Activated naive CD4-positive, alpha-beta T cell treated with Interleukin-2 at 50 U/mL for 16 hours (primary cell): ENCODE data around the gene DUOXA2.
"Not testable (repeated sequence)": the region's sequence is repeated elsewhere in the genome, so short reads cannot be mapped to it uniquely, and the experiment has no call there.

Experiments
- DNase-seq: peaks from one replicate; pipeline ENCODE4 v3.0.0-alpha.2; 2020

Gene DUOXA2

GRCh38 chr15:45097466-45097865 is 16.7 kb upstream of the DUOXA2 start:
- no peak for DNase-seq

GRCh38 chr15:45099549-45100165 is 14.5 kb upstream of the DUOXA2 start:
- no peak for DNase-seq

GRCh38 chr15:45100884-45101625 is 13.1 kb upstream of the DUOXA2 start:
- DNase-seq, result no peak

DNA sequence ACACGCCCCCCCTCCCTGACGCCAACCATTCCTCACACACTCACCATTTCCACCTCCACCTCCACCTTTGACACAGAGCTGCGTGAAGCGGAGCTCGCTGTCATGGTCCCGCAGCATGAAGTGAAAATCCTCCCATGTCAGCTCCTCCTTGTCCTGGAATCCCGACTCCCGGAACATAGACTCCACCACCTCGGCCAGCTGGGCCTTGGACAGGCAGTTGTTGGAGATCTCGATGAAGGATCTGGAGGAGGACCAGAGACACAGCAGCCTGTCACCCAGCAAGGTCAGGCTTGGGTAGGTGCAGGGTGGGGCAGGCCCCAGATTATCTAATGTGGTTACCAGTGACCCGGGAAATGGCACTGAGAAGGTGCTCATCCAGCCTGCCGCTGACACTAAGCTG is 12.4 kb upstream of the DUOXA2 start:
- no peak for DNase-seq

GRCh38 chr15:45102226-45102625 is 11.9 kb upstream of the DUOXA2 start:
- DNase-seq, result no peak

DNA sequence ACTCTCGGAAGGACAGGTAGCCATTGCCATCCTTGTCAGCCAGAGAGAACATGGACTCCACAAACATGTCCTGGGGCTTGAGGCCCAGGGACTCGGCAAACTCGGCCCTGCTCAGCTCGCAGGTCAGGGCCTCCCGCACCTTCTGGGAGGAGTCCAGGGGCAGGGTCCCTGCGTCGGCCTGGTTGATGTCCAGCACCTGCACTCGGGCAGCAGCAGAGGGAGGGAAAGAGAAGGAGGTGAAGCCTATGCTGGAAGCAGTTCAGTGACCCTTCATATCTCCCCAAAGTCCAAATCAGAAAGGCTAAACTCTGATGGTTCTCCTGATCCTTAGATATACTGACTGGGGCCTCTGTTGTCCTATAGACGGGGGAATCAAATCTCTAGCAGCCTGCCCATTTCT is 10.0 kb upstream of the DUOXA2 start:
- DNase-seq, result not testable (repeated sequence)

DNA sequence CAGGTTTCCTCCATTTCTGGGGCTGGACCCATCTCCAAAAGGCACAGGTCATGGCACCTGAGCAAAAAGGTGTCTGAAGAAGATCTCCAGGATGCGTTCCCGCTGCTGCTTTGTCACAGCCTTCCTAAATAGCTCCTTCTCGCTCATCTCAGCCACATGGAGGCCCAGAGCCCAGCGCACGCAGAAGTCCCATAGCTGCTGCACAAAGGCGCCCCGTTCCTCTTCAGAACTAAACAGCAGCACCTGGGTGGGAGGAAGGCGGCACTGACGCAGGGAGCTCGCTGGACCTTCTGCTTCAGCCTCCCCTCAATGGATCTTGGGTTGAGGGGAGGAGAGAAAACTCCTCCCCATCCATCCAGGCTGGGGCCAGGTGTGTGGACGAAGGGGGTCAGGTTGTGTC is 8.5 kb upstream of the DUOXA2 start:
- no peak for DNase-seq

DNA sequence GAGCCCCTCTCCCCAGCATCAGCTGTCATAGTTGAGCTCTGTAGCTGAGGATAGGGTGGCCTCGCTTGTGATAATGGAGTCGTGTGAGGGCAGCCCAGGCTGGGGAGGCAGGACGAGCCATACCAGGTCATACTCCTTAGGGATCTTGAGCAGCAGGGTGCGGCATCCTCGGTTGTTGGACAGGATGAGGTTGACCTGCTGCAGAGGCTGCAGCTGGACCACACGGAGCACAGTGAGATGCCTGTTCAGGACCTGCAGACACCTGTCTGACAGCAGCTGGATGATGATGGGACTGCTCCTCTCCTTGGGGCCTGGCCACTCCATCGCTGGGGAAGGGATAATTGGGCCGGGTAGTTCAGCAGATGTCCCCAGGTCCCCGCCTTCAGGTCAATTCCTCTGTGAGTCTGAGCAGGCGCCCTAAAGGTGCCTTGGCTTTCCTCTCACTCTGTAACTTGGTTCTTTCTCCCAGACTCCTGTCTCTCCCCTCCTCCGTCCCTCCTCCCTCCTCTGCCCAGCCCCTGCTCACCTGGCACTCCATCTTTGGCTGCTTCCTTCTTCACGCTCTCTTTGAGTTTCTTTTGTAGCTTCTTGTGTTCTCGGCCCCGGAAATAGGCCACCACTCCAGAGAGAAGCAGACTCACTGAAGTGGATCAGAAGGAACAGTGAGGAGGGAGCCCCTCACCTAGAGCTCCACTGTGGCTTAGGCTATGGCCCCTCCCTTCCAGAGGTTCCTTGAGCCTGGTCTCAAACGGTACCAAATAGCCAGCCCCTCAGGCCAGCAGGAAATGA is 7.9 kb upstream of the DUOXA2 start:
- no peak for DNase-seq

DNA sequence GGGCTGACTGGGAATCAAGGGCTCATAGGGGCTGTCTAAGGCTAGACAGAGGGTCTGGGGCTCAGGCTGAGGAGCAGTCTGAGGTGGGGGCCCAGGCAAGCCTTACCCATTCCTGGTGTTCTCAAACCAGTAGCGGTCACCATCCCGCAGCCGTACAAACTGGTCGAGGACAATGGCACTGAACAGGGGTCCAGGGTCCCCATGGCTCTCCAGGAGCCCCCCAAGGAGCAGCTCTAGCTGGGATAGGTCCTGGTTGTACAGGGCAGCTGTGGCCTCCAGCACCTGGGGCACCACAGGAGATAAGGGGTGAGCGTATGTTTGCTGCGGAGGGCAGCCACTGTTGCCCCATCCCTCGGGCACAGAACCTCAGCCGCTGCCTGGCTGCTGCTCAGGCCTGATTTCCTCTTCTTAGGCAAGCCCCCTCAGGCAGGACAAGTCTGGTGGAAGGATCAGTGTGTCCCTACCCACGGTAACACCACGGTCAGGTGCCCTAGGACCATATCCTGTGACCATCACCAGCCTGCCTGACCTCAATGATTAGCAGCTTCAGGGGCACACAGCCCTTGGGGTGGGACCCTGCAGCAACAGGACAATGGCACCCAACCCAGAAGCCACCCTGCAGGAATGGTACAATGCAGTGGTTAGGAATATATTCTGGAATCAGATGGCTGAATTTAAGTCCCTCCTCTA is 6.0 kb upstream of the DUOXA2 start:
- no peak for DNase-seq

- DNase-seq, result no peak
Measured at GRCh38 chr15:45110256-45110820, 3.8 kb upstream of the DUOXA2 start.

DNA sequence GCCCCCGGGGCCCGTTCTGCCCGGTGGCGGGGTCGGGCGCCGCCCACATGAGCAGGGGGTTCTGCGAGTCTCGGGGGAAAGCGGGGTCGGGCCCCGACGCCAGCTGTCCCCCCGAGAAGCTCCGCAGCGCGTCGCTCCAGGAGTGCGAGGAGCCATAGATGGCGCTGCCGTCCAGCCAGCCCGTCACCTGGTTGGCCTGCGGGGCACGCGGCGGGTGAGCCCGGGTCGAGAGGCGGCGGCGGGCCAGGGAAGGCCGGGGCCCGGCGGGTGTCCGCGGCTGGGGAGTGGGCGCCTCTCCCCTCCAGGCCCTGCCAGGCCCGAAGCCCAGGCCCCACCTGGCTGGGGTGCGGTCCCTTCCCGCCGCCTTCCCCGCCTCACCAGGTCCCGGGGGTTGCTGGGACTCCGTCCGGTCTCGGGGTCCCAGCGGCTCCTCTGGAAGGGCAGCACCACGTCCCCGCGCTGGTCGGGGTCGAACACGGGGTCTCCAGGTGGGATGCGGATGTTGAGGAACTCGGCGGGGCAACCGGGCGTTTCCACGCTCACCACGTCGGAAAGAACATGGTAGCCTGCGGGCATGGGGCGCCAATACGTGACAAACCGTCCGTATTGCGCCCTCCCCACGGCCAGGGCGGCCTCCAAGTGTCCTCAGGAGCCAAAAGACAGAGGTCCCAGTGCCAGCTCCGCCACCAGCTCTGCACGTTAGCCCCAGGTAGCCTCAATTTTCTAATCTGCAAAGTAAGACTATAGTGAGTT is 2.6 kb upstream of the DUOXA2 start:
- no peak for DNase-seq

DNA sequence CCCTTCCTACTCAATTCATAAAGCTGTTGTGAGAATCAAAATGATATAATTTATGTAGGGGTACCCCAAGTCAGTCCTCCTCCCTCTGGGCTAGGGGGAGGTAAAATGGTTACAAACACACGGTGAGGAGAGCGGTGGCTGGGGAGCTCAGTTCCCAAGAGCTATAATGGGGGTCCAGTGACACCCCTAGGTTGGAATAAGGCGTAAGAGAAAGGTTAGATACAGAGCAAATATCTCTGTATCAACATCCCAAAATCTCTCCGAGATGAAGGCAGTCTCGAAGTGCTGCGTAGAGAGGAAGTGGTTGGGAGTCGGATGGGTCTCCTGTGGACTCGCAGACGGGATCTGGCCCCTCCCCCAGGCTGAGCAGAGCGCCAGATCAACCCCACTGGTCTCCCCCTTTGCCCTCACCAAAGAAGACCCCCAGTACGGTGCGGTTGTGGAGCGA is 2.0 kb upstream of the DUOXA2 start:
- no peak for DNase-seq

- DNase-seq, result no peak
Measured at GRCh38 chr15:45112591-45113379, 1.3 kb upstream of the DUOXA2 start.

DNA sequence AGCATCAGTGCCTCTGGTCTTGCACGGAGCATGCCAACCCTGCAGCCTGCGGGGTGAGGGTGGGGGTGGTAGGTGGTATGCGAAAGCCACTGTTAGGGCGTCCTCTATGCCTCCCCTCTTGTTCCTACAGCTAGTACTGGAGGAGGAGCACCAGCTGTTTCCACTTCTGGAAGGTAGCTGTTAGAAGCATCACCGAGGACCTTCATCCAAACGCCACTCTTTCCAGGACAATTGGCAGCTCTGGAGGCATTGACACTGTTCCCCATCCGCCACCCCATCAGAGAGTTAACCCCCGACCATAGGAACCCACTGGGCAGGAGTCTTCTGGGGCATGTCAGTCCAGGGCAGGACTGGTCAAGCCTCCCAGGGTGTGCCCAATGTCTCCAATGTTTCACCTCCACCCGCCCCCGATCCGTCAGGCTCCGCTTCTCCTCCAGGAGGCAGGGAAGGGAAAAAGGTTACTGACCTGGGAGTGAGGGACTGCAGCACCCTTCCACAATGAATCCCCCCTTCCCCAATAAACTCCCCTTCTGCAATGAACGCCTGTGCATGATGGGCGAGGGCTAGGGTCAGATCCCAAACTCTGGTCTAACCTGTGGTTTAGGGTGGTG is 641 bp upstream of the DUOXA2 start:
- no peak for DNase-seq

DNA sequence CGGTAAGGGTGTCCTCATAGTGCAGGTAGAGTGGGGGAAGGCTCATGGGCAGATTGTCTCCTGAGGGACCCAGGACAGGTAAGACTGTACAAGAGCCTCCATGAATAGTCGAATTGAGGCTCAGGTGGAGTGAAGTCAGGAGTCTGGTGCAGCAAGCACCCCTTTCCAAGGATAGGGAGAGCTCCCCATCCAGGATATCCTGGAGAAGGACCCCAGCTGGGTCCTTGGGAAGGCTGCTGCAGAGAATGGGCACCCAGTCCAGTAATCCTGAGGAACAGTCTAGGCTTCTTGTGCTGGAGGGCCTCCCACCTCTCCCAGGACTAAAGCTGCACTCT is 592 bp downstream of the DUOXA2 start:
- DNase-seq, result no peak

GRCh38 chr15:45115312-45115820 is 1.2 kb downstream of the DUOXA2 start:
- no peak for DNase-seq

DNA sequence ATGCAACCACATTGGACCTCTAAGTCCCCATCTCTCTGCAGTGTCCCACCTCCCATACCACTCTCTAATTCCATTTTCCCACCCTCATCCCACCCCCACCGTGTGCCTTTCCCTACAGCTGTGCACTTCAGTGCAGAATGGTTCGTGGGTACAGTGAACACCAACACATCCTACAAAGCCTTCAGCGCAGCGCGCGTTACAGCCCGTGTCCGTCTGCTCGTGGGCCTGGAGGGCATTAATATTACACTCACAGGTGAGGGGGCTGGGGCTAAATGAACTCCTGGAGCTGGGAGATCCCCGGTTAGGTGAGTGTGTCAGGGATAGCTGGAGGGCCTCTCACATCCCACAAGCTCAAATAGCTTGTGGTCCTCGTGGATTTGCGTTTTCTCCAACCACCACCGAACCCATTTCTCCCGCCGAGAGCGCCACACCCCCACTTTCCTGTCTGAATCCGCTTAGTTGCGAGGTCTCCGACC is 1.9 kb downstream of the DUOXA2 start:
- DNase-seq, result no peak

- no peak for DNase-seq
Measured at GRCh38 chr15:45116482-45117307, 2.6 kb downstream of the DUOXA2 start.

- DNase-seq, result no peak
Measured at GRCh38 chr15:45117308-45118130, 3.4 kb downstream of the DUOXA2 start.
